H9 (cell line): Measurements from ENCODE around the gene ABCF1. TPM values are rescaled to one million over a fixed set of nuclear protein-coding genes. Genes with fewer than 3 reads are reported as not detected.

Source experiments
- DNase-seq: peaks from one replicate; pipeline ENCODE4 v3.0.0-alpha.2; 2017
- H2AFZ ChIP-seq: one replicate; pipeline ENCODE4 v1.6.1; 2013; ENCODE audit warnings: mild to moderate bottlenecking, low read length, control low read depth, moderate library complexity
- H2AK5ac ChIP-seq: 2 replicates; pipeline ENCODE4 v1.6.1; 2013; ENCODE audit warnings: low read length, control low read depth, mixed read lengths; ENCODE audit not compliant: insufficient read length
- H2BK120ac ChIP-seq: one replicate; pipeline ENCODE4 v1.6.1; 2013; ENCODE audit warnings: low read depth, mild to moderate bottlenecking, low read length, control low read depth, inconsistent platforms; ENCODE audit not compliant: poor library complexity, severe bottlenecking
- H2BK12ac ChIP-seq: 2 replicates; pipeline ENCODE4 v1.6.1; 2013; ENCODE audit warnings: low read length, control low read depth, mixed read lengths, low read depth; ENCODE audit not compliant: insufficient read length
- H2BK15ac ChIP-seq: 2 replicates; pipeline ENCODE4 v1.6.1; 2013; ENCODE audit warnings: low read depth, low read length, control low read depth
- H2BK20ac ChIP-seq: one replicate; pipeline ENCODE4 v1.6.1; 2013; ENCODE audit warnings: low read depth, mild to moderate bottlenecking, low read length, control low read depth, inconsistent platforms; ENCODE audit not compliant: poor library complexity, severe bottlenecking
- H2BK5ac ChIP-seq: 2 replicates; pipeline ENCODE4 v1.6.1; 2013; ENCODE audit warnings: low read length, control low read depth, mixed read lengths; ENCODE audit not compliant: insufficient read length
- H3K14ac ChIP-seq: 2 replicates; pipeline ENCODE4 v1.6.1; 2013; ENCODE audit warnings: low read length, control low read depth; ENCODE audit not compliant: insufficient read depth
- H3K18ac ChIP-seq: 2 replicates; pipeline ENCODE4 v1.6.1; 2013; ENCODE audit warnings: low read depth, mild to moderate bottlenecking, mixed read lengths, low read length, control low read depth; ENCODE audit not compliant: insufficient read length
- H3K23ac ChIP-seq: 2 replicates; pipeline ENCODE4 v1.6.1; 2013; ENCODE audit warnings: low read length, control low read depth, mixed read lengths, low read depth; ENCODE audit not compliant: insufficient read length
- H3K23me2 ChIP-seq: 2 replicates; pipeline ENCODE4 v1.6.1; 2013; ENCODE audit warnings: low read depth, mild to moderate bottlenecking, mixed read lengths, low read length, control low read depth; ENCODE audit not compliant: insufficient read length, poor library complexity, severe bottlenecking
- H3K27ac ChIP-seq: 2 replicates; pipeline ENCODE4 v1.5.1; 2013; ENCODE audit warnings: low read length, control low read depth, mixed read lengths, low read depth; ENCODE audit not compliant: insufficient read length
- H3K27me3 ChIP-seq: 2 replicates; pipeline ENCODE4 v1.6.1; 2013; ENCODE audit warnings: low read length, control low read depth, inconsistent platforms; ENCODE audit not compliant: insufficient read depth
- H3K4ac ChIP-seq: 2 replicates; pipeline ENCODE4 v1.6.1; 2013; ENCODE audit warnings: low read depth, mild to moderate bottlenecking, control low read depth, inconsistent platforms, low read length, moderate library complexity
- H3K4me1 ChIP-seq: 2 replicates; pipeline ENCODE4 v1.6.1; 2013; ENCODE audit warnings: low read length, control low read depth, inconsistent platforms; ENCODE audit not compliant: insufficient read depth
- H3K4me2 ChIP-seq: 2 replicates; pipeline ENCODE4 v1.6.1; 2013; ENCODE audit warnings: low read length, control low read depth, mixed read lengths; ENCODE audit not compliant: insufficient read length, insufficient read depth
- H3K56ac ChIP-seq: 2 replicates; pipeline ENCODE4 v1.6.1; 2013; ENCODE audit warnings: low read depth, mild to moderate bottlenecking, mixed read lengths, low read length, control low read depth; ENCODE audit not compliant: insufficient read length
- H3K79me1 ChIP-seq: 2 replicates; pipeline ENCODE4 v1.6.1; 2013; ENCODE audit warnings: low read depth, mild to moderate bottlenecking, moderate library complexity, low read length, control low read depth, inconsistent platforms; ENCODE audit not compliant: insufficient read depth, poor library complexity, severe bottlenecking
- H3K79me2 ChIP-seq: 2 replicates; pipeline ENCODE4 v1.6.1; 2013; ENCODE audit warnings: low read length, control low read depth, inconsistent platforms; ENCODE audit not compliant: insufficient read depth
- H3K9ac ChIP-seq: 2 replicates; pipeline ENCODE4 v1.6.1; 2013; ENCODE audit warnings: low read length, control low read depth, mixed read lengths; ENCODE audit not compliant: insufficient read length; ENCODE audit errors: extremely low read depth
- H3K9me3 ChIP-seq: one replicate; pipeline ENCODE4 v1.6.1; 2013; ENCODE audit warnings: low read depth, low read length, inconsistent platforms; ENCODE audit not compliant: control insufficient read depth
- H3T11ph ChIP-seq: one replicate; pipeline ENCODE4 v1.6.1; 2013; ENCODE audit warnings: mild to moderate bottlenecking, low read length, control low read depth, inconsistent platforms
- H4K20me1 ChIP-seq: one replicate; pipeline ENCODE4 v1.6.1; 2013; ENCODE audit not compliant: control insufficient read depth, insufficient read length, insufficient read depth
- H4K5ac ChIP-seq: 2 replicates; pipeline ENCODE4 v1.6.1; 2013; ENCODE audit warnings: low read depth, mild to moderate bottlenecking, mixed read lengths, low read length, control low read depth; ENCODE audit not compliant: insufficient read length
- H4K8ac ChIP-seq: replicated peaks from 2 replicates; pipeline ENCODE4 v1.6.1; 2013; ENCODE audit warnings: low read length, control low read depth, mixed read lengths, low read depth; ENCODE audit not compliant: insufficient read length
- H4K91ac ChIP-seq: 2 replicates; pipeline ENCODE4 v1.6.1; 2013; ENCODE audit warnings: low read depth, mild to moderate bottlenecking, moderate library complexity, mixed read lengths, low read length, control low read depth; ENCODE audit not compliant: insufficient read length
- H3K27ac Mint-ChIP-seq, 3 experiments: 2 replicates in 2 of 3; 3 replicates in 1 of 3; pipeline ENCODE4 v1.8.0; 2020 to 2021; ENCODE audit warnings: mixed read lengths in 3 of 3, mild to moderate bottlenecking in 1 of 3, moderate library complexity in 1 of 3
- H3K27me3 Mint-ChIP-seq: 2 replicates; pipeline ENCODE4 v1.8.0; 2021; ENCODE audit warnings: low read depth, mild to moderate bottlenecking, moderate library complexity, mixed read lengths
- H3K36me3 Mint-ChIP-seq, 3 experiments: 2 replicates in 2 of 3; 3 replicates in 1 of 3; pipeline ENCODE4 v1.8.0; 2020 to 2021; ENCODE audit warnings: low read depth in 3 of 3, mixed read lengths in 3 of 3; ENCODE audit not compliant: insufficient read depth in 1 of 3
- H3K4me1 Mint-ChIP-seq, 2 experiments: 2 replicates each; pipeline ENCODE4 v1.8.0; 2020; ENCODE audit warnings: mixed read lengths in 2 of 2
- H3K4me3 Mint-ChIP-seq, 2 experiments: 2 replicates in 1 of 2; 3 replicates in 1 of 2; pipeline ENCODE4 v1.8.0; 2020 to 2021; ENCODE audit warnings: mild to moderate bottlenecking in 2 of 2, mixed read lengths in 2 of 2, moderate library complexity in 1 of 2
- H3K9me3 Mint-ChIP-seq, 2 experiments: 2 replicates in 1 of 2; 3 replicates in 1 of 2; pipeline ENCODE4 v1.8.0; 2020; ENCODE audit warnings: mild to moderate bottlenecking in 2 of 2, mixed read lengths in 2 of 2, moderate library complexity in 1 of 2
- CTCF ChIP-seq: fragments of 200-600 bp; sonication (generic); conservative IDR thresholded peaks from 3 replicates; pipeline ENCODE4 v1.8.0; 2021; ENCODE audit warnings: antibody characterized with exemption, mild to moderate bottlenecking
- WGBS: extraction: QIAGEN DNeasy Blood & Tissue Kit; methylation state at CpG from one replicate; pipeline ENCODE4 v1.1.7; 2013; ENCODE audit warnings: missing lambda C conversion rate, low lambda C conversion rate, mixed read lengths; ENCODE audit not compliant: insufficient read length; ENCODE audit errors: extremely low coverage; 5-methylcytosine and 5-hydroxymethylcytosine counted together
- total RNA-seq: library from RNA; stranded (reverse); gene quantifications from 2 replicates; pipeline ENCODE4 v1.2.1, GENCODE V29; 2021

Gene ABCF1
- total RNA-seq, 1 experiment from 2014 or later: 118 TPM

DNA sequence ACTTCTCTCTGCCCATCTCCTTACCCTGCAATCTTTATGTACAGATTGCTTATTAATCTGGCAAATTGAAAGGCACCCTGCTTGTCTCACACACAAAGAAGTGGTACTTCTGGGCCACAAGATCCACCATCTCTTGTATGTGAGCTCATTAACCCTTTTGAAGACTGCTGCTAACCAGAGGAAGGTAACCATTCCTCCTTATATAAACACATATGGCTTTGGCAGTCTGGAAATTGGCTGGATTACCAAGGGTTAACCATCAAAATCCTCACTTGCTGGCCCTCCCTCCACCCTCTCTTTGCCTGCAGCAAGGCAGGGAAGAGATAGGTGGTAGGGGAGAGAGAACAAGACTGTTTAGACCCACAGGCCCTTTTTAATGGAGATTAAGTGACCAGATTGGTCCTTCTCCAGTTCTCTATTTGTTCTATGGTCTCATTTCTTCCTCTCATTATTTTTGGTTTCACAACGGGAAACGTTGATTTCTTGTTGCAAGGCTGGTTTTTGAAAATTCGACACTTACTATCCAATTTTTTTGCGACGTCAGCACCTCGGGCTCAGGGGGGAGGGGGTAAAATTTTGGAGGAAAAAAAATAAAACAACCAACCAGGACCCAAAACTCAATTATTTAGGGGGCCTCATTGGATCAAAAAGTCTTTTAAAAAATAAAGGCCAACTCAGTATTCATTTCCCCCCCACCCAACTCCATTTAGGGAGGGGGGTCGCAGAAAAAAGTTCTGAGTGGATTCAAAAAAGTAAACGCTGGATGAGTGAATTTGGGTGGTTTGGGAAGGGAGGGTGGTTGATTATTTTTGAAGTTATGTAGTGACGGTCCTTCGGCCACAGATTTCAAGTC is 44.9 kb downstream of the ABCF1 start:
- Histone ChIP-seq H3K9ac (peak overlapping the region; percentile 99), H3K14ac (peak overlapping the region; percentile 83), H3K27ac (peak overlapping the region; percentile 90), H3K18ac (peak overlapping the region; percentile 87), H2BK15ac (no peak overlapping the region; the same call in 1 of the 2 replicates), H3T11ph (no peak overlapping the region), H3K79me2 (peaks cover 2% of the 10 kb centered on the region; the same call in 1 of the 2 replicates), H2BK120ac (no peak overlapping the region), H3K79me1 (peaks cover 4% of the 10 kb centered on the region), H4K91ac (no peak overlapping the region), H2BK20ac (no peak overlapping the region), H3K4ac (no peak overlapping the region; the same call in 1 of the 2 replicates), H3K4me2 (peak overlapping the region; percentile 89), H3K9me3 (no peaks in the 10 kb centered on the region), H2AFZ (no peak overlapping the region), H4K5ac (peak overlapping the region; percentile 63), H4K20me1 (no peaks in the 10 kb centered on the region), H3K27me3 (no peaks in the 10 kb centered on the region), H2BK5ac (peak overlapping the region; percentile 59), H3K56ac (peak overlapping the region; percentile 95), H2BK12ac (no peak overlapping the region), H3K4me1 (peaks cover 4% of the 10 kb centered on the region; the same call in 1 of the 2 replicates), H2AK5ac (peak overlapping the region; percentile 71), H3K23me2 (peaks cover 21% of the 10 kb centered on the region), H3K23ac (no peak overlapping the region), H4K8ac (no peak overlapping the region)
- peak; percentile 45 for DNase-seq
- peaks cover 32 to 58% (median 49%) of the 10 kb centered on the region in 3 experiments for H3K36me3 Mint-ChIP-seq
- no peak for TF ChIP-seq CTCF
- H3K27me3 Mint-ChIP-seq: no peaks in the 10 kb centered on the region; the same call in 1 of the 2 replicates
- peak overlapping the region; percentile 92 to 97 for H3K4me3 Mint-ChIP-seq
- H3K9me3 Mint-ChIP-seq: peaks cover 8 to 12% of the 10 kb centered on the region in 2 experiments; a peak in 3 of 5 replicates
- 100% methylated on average over 1 of the region's 10 CpGs for WGBS
- H3K4me1 Mint-ChIP-seq: peaks cover 36 to 40% of the 10 kb centered on the region in 2 experiments
- peak overlapping the region; percentile 99 to 100 (median 100) for H3K27ac Mint-ChIP-seq
